Activated B cell treated with CpG ODN at 0.5 μM for 24 hours (primary cell): ENCODE measurements around the gene MGAT4C. TPM values are rescaled to one million over a fixed set of nuclear protein-coding genes. Genes with fewer than 3 reads are reported as not detected.

ENCODE experiments used
- ATAC-seq: fragments of 200-7000 bp; cut with Tn5 transposase; one replicate; pipeline ENCODE4 v1.10.0; 2021; ENCODE audit warnings: low read depth, mild to moderate bottlenecking, moderate library complexity
- CTCF ChIA-PET: fragments of 350-600 bp; sonication (Branson Sonifier 250); formaldehyde crosslinking; loops from one replicate; lab custom pipeline; 2021; ENCODE audit warnings: antibody characterized with exemption; lab: Charles Lee
- POLR2A ChIA-PET: fragments of 350-600 bp; sonication (Branson Sonifier 250); formaldehyde crosslinking; loops from one replicate; lab custom pipeline; 2021; ENCODE audit warnings: antibody characterized with exemption; lab: Charles Lee
- DNase-seq: peaks from one replicate; pipeline ENCODE4 v3.0.0; 2022
- H3K27ac Mint-ChIP-seq: one replicate; pipeline ENCODE4 v1.8.0; 2020; ENCODE audit warnings: mixed read lengths
- H3K27me3 Mint-ChIP-seq: one replicate; pipeline ENCODE4 v1.8.0; 2021; ENCODE audit warnings: mixed read lengths
- H3K36me3 Mint-ChIP-seq: one replicate; pipeline ENCODE4 v1.8.0; 2021; ENCODE audit warnings: low read depth, mixed read lengths
- H3K4me1 Mint-ChIP-seq: one replicate; pipeline ENCODE4 v1.8.0; 2021; ENCODE audit warnings: mixed read lengths
- H3K4me3 Mint-ChIP-seq: one replicate; pipeline ENCODE4 v1.8.0; 2020; ENCODE audit warnings: mild to moderate bottlenecking, mixed read lengths
- H3K9me3 Mint-ChIP-seq: one replicate; pipeline ENCODE4 v1.8.0; 2020; ENCODE audit warnings: mixed read lengths
- CTCF ChIP-seq: fragments of 200-600 bp; IDR thresholded peaks from one replicate; pipeline ENCODE4 v1.8.0; 2022; ENCODE audit warnings: antibody characterized with exemption, mild to moderate bottlenecking
- intact Hi-C: fragments of 100-400 bp; cut with micrococcal nuclease; formaldehyde crosslinking; loops from one replicate; pipeline ENCODE4 v1.15.1; 2024
- total RNA-seq: library from RNA; stranded (reverse); gene quantifications from 2 replicates; pipeline ENCODE4 v1.2.3, GENCODE V29; 2022

MGAT4C gene
- total RNA-seq, 1 donor from 2014 or later: not detected

- intact Hi-C loops: no loop called here
- Mint-ChIP-seq H3K9me3 (no peaks in the 10 kb centered on the region), H3K27me3 (no peaks in the 10 kb centered on the region), H3K27ac (no peak overlapping the region), H3K4me3 (no peak overlapping the region), H3K36me3 (no peaks in the 10 kb centered on the region), H3K4me1 (no peaks in the 10 kb centered on the region)
- DNase-seq (no peak), ATAC-seq (no peak)
- POLR2A ChIA-PET: no interaction called here
- CTCF ChIA-PET: no interaction called here
- no peak for TF ChIP-seq CTCF
These were observed 111.0 kb downstream of the MGAT4C start for GRCh38 chr12:86145156-86145555.

- Mint-ChIP-seq H3K4me3 (no peak overlapping the region), H3K9me3 (peaks cover 2% of the 10 kb centered on the region), H3K4me1 (no peaks in the 10 kb centered on the region), H3K27ac (no peak overlapping the region), H3K27me3 (no peaks in the 10 kb centered on the region), H3K36me3 (no peaks in the 10 kb centered on the region)
- ATAC-seq: no peak
- intact Hi-C loops: no loop called here
- CTCF ChIA-PET: no interaction called here
- POLR2A ChIA-PET: no interaction called here
- no peak for TF ChIP-seq CTCF
- DNase-seq: no peak
These were observed 113.0 kb downstream of the MGAT4C start for GRCh38 chr12:86143162-86143561.

- ATAC-seq (no peak), DNase-seq (no peak)
- H3K27ac Mint-ChIP-seq: no peak overlapping the region
- intact Hi-C loops: no loop called here
- no peak for TF ChIP-seq CTCF
- H3K27me3 Mint-ChIP-seq: no peaks in the 10 kb centered on the region
- H3K4me1 Mint-ChIP-seq: no peaks in the 10 kb centered on the region
- no peak overlapping the region for H3K4me3 Mint-ChIP-seq
- POLR2A ChIA-PET: no interaction called here
- CTCF ChIA-PET: no interaction called here
- no peaks in the 10 kb centered on the region for H3K36me3 Mint-ChIP-seq
- H3K9me3 Mint-ChIP-seq: peaks cover 5% of the 10 kb centered on the region
These were observed 116.5 kb downstream of the MGAT4C start for GRCh38 chr12:86139671-86140070.

- CTCF ChIA-PET: no interaction called here
- POLR2A ChIA-PET: no interaction called here
- Mint-ChIP-seq H3K27ac (no peak overlapping the region), H3K9me3 (peaks cover 5% of the 10 kb centered on the region), H3K4me1 (no peaks in the 10 kb centered on the region), H3K36me3 (no peaks in the 10 kb centered on the region), H3K4me3 (no peak overlapping the region), H3K27me3 (no peaks in the 10 kb centered on the region)
- ATAC-seq (no peak), DNase-seq (no peak)
- TF ChIP-seq CTCF: no peak
- intact Hi-C loops: no loop called here
These were observed 117.4 kb downstream of the MGAT4C start for GRCh38 chr12:86138770-86139169.

- H3K4me1 Mint-ChIP-seq: no peaks in the 10 kb centered on the region
- CTCF ChIA-PET: no interaction called here
- no peaks in the 10 kb centered on the region for H3K36me3 Mint-ChIP-seq
- POLR2A ChIA-PET: no interaction called here
- DNase-seq: no peak
- H3K27ac Mint-ChIP-seq: no peak overlapping the region
- H3K4me3 Mint-ChIP-seq: no peak overlapping the region
- H3K27me3 Mint-ChIP-seq: no peaks in the 10 kb centered on the region
- intact Hi-C loops: no loop called here
- no peak for ATAC-seq
- TF ChIP-seq CTCF: no peak
- peaks cover 5% of the 10 kb centered on the region for H3K9me3 Mint-ChIP-seq
These were observed 118.3 kb downstream of the MGAT4C start for GRCh38 chr12:86137936-86138335.
